HG03442 (cell line): ENCODE results near the gene PCSK7.
"Not testable (repeated sequence)": the region's sequence is repeated elsewhere in the genome, so short reads cannot be mapped to it uniquely, and the experiment has no call there.

ENCODE experiments used
- ATAC-seq: cut with Tn5 transposase; IDR thresholded peaks from one replicate; pipeline ENCODE4 v1.9.1; 2021; ENCODE audit warnings: mild to moderate bottlenecking, moderate library complexity; ENCODE audit not compliant: unreplicated experiment

The PCSK7 gene

DNA sequence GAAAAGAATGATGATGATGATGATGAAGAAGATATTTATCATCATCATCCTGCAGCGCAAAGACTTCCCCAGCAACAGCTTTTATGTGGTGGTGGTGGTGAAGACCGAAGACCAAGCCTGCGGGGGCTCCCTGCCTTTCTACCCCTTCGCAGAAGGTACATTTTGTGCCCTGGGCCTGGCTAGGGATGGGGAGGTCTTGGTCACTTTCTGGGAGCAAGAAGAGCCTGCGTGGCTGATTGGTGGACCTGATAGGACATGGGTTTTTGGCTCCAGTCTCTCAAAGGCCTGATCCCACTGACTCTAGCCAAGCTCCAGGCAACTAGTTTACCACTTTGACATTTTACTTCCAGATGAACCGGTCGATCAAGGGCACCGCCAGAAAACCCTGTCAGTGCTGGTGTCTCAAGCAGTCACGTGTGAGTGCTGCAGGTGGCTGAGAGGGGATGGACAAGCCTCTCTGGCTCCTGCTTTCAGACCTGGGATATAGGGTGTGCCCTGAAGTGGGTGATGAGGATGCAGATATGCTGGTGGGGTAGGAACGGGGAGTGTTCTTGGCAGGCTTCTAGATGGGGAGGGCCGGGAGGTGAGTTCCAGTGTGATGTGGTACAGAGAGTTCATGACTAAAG is 48.0 kb downstream of the PCSK7 start:
- ATAC-seq: no peak

DNA sequence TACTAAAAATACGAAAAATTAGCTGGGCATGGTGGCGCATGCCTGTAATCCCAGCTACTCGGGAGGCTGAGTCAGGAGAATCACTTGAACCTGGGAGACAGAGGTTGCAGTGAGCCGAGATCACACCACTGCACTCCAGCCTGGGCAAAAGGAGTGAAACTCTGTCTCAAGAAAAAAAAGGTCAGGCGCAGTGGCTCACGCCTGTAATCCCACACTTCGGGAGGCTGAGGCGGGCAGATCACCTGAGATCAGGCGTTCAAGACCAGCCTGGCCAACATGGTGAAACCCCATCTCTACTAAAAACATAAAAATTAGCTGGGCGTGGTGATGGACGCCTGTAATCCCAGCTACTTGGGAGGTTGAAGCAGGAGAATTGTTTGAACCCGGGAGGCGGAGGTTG is 48.7 kb downstream of the PCSK7 start:
- not testable (repeated sequence) for ATAC-seq

DNA sequence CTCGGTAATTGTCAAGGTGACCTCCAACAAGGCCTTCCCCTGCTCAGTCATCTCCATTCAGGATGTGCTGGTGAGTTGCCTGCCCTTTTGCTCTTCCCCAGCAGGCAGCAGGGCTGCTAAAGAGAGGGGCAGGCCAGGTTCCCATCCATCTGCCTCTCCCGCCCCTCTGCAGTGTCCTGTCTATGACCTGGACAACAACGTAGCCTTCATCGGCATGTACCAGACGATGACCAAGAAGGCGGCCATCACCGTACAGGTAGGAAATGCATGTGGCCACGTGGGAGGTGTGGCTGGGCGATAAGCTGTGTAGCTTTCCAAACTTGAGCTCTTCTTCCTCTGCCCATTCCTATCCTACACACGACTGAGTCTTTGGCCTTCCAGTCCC is 49.3 kb downstream of the PCSK7 start:
- ATAC-seq: no peak

DNA sequence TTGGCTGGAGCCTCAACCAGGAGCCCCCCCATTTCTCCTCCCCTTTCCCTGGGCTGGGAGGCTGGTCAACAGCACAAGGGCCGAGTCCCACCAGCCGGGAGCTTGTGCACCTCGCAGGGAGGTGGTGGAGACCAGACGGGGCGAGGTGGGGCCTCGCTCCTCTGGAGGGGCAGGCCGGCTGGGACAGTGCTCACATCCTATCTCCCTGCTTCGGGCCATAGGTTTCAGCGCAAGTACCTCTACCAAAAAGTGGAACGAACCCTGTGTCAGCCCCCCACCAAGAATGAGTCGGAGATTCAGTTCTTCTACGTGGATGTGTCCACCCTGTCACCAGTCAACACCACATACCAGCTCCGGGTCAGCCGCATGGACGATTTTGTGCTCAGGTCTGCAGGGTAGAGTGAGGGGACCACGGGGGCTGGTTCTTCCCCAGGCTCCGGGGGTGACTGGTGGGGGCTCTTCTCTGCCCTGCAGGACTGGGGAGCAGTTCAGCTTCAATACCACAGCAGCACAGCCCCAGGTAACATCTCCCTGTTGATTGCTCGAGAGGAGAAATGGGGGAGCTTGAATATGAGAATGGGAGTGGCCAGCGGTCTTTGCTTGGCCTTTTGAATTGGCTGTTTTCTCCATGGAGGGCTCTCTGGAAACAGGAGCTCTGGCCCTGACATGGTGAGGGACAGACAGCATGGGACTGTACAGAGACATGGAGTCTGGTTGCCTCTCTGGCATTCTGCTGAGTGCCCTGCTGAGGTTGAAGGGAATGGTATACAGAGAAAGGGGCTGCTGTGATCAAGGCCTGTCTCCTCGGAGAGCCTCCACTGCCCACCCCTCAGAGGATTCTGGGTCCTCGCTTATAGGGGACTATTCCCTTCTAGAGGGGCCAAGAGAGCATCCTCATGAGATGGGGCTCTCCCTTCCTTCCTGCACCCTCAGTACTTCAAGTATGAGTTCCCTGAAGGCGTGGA is 50.0 kb downstream of the PCSK7 start:
- ATAC-seq: no peak

DNA sequence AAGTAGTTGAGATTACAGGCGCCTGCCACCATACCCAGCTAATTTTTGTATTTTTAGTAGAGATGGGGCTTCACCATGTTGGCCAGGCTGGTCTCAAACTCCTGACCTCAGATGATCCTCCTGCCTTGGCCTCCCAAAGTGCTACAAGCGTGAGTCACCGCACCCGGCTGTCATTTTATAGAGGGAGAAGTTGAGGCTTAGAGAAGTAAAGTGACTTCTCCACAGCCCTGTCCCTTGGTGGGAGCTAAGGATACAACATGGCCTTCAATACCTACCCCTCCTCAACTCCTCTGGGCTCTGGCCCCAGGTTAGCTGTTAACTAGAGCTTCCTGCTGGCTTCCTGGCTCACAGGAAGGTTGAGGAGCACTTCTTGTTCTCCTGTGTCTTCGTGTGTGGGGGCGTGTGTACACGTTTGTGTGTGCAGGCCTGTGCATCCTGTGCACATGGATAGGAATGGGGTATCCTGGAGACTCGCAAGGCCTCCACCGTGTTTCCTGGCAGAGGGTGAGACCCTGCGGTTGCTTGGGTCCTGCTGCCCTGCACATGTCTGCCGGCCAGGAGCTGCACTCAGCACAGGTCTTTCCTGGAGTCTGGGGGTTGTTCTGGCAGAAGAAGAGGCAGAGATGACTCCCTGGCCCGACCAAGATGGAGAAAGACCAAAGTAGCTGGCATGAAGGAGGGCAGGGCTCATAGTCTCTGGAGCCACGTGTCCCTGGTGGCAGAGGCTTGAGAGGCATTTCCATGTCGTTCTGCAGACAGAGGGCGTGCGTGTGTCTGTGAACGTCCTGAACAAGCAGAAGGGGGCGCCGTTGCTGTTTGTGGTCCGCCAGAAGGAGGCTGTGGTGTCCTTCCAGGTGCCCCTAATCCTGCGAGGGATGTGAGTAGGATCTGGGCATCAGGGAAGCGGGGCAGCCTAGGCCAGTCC is 51.0 kb downstream of the PCSK7 start:
- no peak for ATAC-seq

DNA sequence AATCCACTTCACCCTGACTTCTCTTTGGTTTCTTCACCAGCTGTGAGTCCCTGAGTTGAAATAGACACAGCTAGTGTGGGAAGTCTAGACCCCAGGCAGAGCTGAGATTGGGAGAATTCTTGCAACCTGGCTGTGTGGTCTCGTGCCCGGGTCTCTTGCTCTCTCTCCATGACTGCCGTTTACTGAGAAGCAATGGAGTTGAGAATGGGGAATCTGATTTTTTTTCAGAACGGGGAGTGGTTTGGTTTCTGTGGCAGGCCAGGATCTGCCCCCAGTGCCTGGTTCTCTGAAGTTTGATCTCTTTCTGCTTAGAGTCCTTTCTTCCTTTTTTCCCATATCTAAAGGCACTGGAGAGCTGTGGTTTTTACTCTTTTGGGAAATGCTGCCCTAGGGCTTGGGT is 51.9 kb downstream of the PCSK7 start:
- ATAC-seq: no peak

DNA sequence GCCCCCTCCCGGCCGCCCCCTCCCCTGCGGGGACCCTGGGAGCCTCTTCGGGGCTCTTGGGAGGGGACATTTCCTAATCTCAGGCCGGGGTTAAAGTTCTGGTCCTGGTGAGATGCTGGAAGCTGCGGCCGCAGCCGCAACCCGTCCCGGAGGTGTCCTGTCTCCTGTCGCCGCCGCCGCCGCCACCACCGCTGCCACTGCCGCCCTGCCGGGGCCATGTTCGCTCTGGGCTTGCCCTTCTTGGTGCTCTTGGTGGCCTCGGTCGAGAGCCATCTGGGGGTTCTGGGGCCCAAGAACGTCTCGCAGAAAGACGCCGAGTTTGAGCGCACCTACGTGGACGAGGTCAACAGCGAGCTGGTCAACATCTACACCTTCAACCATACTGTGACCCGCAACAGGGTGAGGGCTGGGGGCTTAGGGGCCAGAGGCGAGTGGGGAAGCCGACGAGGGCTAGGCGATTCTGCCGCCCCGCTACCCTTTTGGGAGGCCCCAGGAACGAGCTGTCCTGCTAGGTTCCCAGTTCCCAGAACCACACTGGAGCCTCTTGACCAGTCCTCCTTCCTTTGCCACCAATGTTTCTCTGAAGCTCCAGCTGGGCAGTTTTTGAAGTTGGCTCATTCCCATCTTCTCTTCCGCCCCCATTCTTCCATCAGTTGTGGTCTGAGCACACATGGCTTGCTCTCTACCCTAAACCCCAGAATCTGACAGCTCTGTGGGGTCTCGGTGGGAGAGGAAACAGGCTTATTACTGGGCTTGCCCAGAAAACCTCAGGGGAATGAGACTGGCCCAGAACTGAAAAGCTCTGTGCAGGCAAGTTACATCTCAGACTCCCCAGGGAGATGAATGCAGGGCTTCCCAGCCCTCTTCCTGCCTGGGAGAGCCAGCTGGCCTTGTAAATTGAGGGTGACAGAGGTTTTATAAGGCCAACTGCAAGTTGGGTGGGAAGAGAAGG is 52.5 kb downstream of the PCSK7 start:
- peak; percentile 22 for ATAC-seq

DNA sequence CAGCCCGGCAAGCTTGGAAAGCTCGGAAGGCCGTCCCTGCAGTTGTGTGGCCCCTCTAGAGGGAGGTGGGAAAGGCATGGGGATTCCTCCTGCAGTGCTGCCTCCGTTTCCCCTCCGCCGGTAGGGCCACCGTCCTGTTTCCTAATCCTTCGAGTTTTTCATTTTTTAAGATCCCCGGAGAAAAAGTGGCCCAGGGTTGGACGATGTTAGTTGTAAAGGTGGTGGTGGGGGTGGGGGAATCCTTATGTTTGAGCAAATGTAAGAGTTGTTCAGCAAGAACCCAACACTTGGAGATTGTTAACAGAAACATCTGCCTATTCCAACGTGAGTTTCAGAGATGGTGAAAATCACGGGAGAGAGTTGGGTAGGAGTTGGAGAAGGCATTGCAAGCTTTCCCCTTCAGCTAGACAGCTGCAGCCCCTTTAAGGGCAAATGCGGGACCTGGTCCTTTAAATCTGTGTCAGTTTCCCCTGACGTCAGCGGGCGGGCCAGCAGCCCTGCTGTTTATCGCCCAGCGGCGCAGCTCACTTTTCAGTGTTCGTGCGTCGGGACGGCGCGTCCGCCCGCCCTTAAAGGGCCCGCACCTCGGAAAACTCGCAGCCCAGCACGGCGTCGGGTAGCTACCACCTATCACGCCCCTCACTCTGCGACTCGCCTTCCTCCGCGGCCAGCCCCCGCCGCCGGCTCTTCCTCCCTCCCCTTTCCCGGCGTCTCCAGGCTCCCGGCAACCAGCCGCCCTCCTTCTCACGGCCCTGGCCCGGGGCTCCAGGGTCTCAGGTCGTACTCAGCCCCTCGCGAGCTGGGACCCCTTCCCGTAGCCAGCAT is 53.5 kb downstream of the PCSK7 start, which contains the start of gene SIDT2:
Gene SIDT2 (plus strand): TSS at position 534 of the 825 bp plus-strand sequence. CDS start 521 bp downstream, outside the sequence.
- peak; percentile 83 for ATAC-seq

DNA sequence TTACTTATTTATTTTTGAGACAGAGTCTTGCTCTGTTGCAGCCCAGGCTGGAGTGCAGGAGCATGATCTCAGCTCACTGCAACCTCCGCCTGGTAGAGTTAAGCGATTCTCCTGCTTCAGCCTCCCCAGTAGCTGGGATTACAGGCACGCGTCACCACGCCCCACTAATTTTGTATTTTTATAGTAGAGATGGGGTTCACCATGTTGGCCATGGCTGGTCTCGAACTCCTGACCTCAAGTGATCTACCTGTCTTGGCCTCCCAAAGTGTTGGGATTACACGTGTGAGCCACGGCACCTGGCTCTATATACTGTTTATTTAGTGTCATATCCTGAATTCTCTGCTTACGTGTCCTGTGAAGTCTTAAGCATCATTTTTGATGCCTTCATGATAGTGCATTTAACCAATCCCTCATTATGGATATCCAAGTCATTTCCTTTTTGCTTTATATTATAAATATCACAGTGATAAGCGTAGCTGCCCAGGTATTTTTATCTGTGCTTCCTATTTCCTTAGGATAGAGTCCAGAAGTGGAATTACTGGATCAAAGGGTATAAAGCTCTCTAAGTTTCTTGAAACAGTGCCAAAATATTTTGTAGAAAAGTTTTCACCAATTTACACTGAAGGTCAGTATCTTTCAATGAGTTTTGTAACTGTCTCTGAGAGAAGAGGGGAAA is 54.2 kb downstream of the PCSK7 start:
- no peak for ATAC-seq

DNA sequence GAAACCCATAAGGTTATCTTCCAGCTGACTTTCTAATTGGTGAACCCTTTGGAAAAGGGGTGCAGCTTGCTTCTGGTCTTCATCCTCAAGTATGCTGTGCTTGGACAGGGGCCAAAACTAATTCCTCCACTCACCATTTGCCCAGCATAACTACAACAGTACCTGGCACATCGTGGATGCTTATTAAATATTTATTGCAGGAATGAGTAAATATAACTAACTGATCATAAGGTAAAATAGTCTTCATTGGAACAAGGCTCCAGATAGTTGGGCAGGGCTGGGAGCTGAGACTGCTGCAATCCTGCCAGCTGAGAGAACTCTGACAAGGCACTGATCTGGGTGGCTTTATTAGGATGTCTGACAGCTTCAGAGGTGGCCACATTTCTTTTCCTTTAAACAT is 55.7 kb downstream of the PCSK7 start:
- ATAC-seq: no peak

DNA sequence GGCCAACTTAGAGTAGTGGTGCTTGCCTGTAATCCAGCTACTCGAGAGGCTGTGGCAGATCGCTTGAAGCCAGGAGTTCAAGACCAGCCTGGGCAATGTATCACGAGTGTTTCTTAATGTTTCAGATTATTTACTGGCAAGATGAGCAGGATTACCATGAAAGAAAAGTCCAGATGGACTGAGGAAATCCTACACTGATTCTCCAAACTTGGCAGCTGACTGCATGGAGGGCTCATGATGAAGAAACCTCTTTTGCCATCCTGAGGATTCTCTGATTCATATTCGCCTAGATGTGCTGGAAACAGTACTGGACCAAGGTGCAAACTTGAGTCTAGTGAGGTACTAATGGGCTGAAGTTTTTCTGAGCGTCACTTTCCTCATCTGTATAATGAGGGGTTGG is 56.1 kb downstream of the PCSK7 start:
- ATAC-seq: no peak

DNA sequence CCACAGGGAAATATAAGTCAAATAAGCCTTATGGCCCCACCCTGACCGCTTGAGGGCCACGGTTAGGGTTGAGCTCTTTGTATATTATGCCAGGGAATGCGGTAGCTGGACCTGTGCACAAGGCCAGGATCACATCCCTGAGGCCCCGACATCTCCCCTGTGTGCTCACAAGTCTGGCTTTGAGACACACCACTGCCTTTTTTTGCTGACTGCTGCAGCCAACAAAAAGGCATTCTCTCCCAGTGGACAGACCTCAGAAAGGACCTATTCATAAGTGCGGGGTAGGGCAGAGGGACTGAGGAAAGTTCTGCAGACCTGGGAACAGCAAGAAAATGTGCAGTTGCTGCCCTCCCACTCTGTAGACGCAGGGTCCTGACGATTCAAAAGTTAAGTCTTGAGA is 56.8 kb downstream of the PCSK7 start:
- ATAC-seq: no peak

DNA sequence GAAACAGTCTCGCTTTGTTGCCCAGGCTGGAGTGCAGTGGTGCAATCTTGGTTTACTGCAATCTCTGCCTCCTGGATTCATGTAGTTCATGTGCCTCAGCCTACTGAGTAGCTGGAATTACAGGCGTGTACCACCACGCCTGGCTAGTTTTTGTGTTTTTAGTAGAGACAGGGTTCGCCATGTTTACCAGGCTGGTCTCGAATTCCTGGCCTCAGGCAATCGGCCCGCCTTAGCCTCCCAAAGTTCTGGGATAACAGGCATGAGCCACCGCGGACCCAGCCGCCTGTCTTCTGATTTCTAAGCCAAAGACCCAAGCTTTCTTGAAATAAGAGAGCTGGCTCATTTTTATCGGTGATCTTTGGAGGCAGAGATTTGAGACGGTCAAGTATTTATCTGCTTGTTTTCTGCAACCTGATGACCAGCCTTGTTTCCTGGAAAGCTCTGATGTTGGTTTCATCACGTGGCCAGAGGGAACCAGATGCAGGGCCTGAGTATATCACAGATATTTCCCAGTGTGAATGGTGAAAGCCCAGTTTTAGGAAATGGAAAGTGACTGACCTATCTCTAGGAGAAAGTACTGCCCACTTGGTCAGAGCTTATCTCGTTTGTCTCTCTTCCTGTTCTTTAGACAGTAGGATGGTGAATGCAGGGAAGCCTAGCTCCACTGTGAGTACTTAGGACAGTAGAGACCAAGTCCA is 59.0 kb downstream of the PCSK7 start:
- ATAC-seq: no peak

DNA sequence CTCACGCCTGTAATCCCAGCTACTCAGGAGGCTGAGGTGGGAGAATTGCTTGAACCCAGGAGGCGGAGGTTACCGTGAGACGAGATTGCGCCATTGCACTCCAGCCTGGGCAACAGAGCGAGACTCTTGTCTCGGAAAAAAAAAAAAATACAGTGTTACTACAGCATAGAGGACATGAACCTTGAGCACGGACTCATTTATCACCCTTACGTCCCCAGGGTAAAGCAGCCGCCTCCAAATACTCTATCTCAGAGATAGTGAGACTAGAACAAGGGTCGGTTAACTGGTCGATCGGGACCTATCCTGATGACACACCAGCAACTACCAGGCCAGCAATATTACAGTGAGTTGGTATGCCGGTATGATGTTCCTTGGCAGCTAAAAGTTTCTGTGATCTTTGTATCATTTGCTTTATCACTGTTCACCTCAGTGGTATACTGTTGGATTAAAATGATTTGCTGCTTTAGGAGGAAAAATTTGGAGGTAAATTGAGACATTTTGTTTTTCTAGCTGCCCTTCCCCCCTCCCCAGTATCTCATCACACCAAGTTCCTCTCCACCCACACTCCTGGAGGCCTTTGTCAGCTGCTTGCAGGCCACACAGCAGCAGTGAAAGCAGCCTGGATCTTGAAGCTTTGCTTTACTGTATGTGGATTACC is 60.3 kb downstream of the PCSK7 start:
- no peak for ATAC-seq

DNA sequence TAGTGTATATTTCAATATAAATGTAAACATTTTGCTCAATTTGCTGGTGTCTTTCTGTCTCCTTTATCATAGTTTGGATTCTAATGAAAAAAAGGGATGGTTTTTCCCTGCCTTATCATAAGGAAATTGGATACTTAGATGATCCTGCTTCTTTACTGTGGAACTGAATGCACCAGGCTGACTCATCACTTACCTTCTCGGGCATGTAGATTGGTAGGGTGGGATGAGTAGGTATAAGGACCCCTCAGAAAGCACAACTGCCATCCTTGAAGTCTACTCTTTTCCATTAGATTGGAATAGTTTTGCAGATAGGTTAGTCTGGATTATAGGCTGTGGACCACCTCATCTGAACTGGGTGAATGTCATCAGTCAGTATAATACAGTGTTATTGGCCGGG is 60.9 kb downstream of the PCSK7 start:
- no peak for ATAC-seq

DNA sequence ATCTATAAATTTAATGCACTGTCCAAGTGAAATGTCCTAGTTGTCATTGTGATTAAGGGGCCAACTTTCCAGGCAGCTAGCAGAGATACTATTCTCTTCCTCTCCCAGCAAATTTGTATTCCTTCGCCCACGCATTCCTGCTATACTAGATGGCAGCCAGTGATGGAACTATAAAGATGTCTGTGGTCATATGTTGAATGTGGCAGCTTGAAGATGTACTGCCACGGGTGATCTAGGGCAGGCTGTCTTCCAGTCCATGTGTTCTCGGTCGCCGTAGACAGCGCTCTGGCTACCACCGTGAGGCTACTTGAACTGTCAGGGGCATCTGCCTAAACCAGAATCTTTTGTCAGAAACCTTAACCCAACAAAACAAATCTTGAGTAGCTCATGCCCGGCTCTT is 61.7 kb downstream of the PCSK7 start:
- ATAC-seq: no peak

DNA sequence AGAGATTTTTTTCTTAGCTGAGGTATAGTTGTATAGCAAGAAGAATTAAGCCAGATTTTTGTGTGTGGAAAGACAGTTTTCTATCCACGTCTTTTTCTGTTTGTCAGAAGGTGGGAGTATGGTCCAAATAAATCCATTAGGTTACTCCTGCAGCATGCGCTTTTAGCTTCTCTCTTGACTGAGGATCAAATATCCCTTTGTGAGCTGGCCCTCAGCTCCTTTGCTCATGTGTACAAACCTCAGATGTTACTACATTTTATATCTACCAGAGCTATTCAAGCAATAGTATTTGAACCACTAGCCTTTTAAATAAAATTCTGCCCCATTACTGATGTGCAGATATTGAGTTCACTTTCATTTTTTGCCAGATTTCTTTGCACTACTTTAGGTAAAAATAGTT is 62.1 kb downstream of the PCSK7 start:
- no peak for ATAC-seq

DNA sequence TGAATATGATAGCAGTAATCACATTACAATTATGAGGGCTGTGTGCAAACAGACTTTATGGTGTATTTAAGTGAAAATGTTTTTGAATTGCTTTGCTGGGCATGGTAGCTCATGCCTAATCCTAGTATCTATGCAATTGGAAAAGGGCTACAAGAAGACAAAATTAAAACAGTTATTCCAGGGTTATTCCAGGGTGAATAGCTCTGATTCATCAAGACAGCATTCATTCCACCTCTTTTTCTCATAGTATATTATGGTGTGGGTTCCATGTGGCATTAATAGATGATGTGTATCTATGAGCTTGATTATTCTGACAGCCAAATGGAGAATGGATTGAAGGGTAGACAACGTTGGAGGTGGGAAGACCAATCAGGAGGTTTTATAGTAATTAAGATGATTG is 65.4 kb downstream of the PCSK7 start:
- ATAC-seq: no peak
